Measurements from ENCODE around the gene KMO. TPM values are rescaled to one million over a fixed set of nuclear protein-coding genes. Genes with fewer than 3 reads are reported as not detected.

Gene KMO
- total and polyA plus RNA-seq, 2 of the 8 experiments (the other 6 are each of a cell fraction or from before 2014, with no cell fraction given): not detected

- H2AFZ ChIP-seq (ENCODE audit: low read length): peak overlapping the region; percentile 59
- TF ChIP-seq CTBP2 (IDR thresholded peaks at IDR 0.05; ENCODE audit: borderline replicate concordance, insufficient read depth, insufficient read length, low read length) (no peak), GTF2F1 (IDR thresholded peaks at IDR 0.05; ENCODE audit: borderline replicate concordance, low read depth, low read length) (no peak), CREB1 (IDR thresholded peaks at IDR 0.05) (no peak), SIN3A (conservative IDR thresholded peaks at IDR 0.05 in 1 of 2, IDR thresholded peaks at IDR 0.05 in 1 of 2; ENCODE audit: low read depth in 1 of 2, low read length in 2 of 2) (no peak)
- H3K4me1 ChIP-seq (replicated peaks in 1 of 4; ENCODE audit: control insufficient read depth in 3 of 4, insufficient read depth in 4 of 4, low read length in 3 of 4): no peaks in the 10 kb centered on the region
- H2BK120ac ChIP-seq (replicated peaks; ENCODE audit: low read depth, low read length): no peak overlapping the region
- H2BK5ac ChIP-seq (ENCODE audit: low read depth, low read length): no peak overlapping the region
- FAIRE-seq (no peak), DNase-seq (ENCODE audit: low read depth in 1 of 2, low spot score in 2 of 2) (no peak)
- no peak overlapping the region for H2BK15ac ChIP-seq (ENCODE audit: low read length)
- no peaks in the 10 kb centered on the region for H3K36me3 ChIP-seq (ENCODE audit: control insufficient read depth in 2 of 4, insufficient read depth in 4 of 4, low read length in 3 of 4)
- no peak overlapping the region for H2BK20ac ChIP-seq (ENCODE audit: low read length)
- H3K18ac ChIP-seq (ENCODE audit: extremely low read depth, low read length): no peak overlapping the region
- H3K27ac ChIP-seq (ENCODE audit: low read depth, low read length): no peak overlapping the region
- H3K4me3 ChIP-seq (ENCODE audit: extremely low read depth in 1 of 4, insufficient read depth in 2 of 4, low read depth in 3 of 4, low read length in 4 of 4): no peak overlapping the region
- no peak overlapping the region for H3K4ac ChIP-seq (replicated peaks; ENCODE audit: insufficient read length, low read depth, low read length)
- H3K23me2 ChIP-seq (ENCODE audit: low read depth, low read length): no peaks in the 10 kb centered on the region
- no peak overlapping the region for H3K14ac ChIP-seq (ENCODE audit: insufficient read length)
- H3K23ac ChIP-seq (ENCODE audit: insufficient read length): no peak overlapping the region
- POLR2A ChIA-PET (ENCODE audit: partially characterized antibody): no interaction called here
- H4K91ac ChIP-seq (replicated peaks; ENCODE audit: insufficient read length, low read length): no peak overlapping the region
- H3K4me2 ChIP-seq (ENCODE audit: insufficient read depth in 1 of 2, low read depth in 2 of 2, low read length in 2 of 2): no peak overlapping the region
- H3K79me2 ChIP-seq (ENCODE audit: control insufficient read depth in 1 of 2, insufficient read depth in 2 of 2, low read length in 2 of 2): no peaks in the 10 kb centered on the region
- H3K56ac ChIP-seq (replicated peaks; ENCODE audit: insufficient read length, low read depth, low read length): no peak overlapping the region
- CTCF ChIA-PET (ENCODE audit: partially characterized antibody): no interaction called here
- H4K5ac ChIP-seq (ENCODE audit: insufficient read length, low read depth, low read length): no peak overlapping the region
- WGBS, 2 experiments (ENCODE audit: extremely low coverage in 1 of 2, insufficient coverage in 1 of 2, insufficient read length in 1 of 2, insufficient replicate concordance in 2 of 2, low coverage in 1 of 2, low lambda C conversion rate in 2 of 2, missing lambda C conversion rate in 1 of 2): 82% methylated on average over 22 of the region's 22 CpGs; no CpG with 5 or more reads in 1 of the 2 experiments
- H3K9ac ChIP-seq (replicated peaks in 1 of 4; ENCODE audit: extremely low read depth in 1 of 4, low read depth in 3 of 4, low read length in 3 of 4): no peak overlapping the region
- no peak overlapping the region for H2AK5ac ChIP-seq (ENCODE audit: low read depth, low read length)
- no peaks in the 10 kb centered on the region for H3K79me1 ChIP-seq (ENCODE audit: low read depth, low read length)
- H3K9me3 ChIP-seq (ENCODE audit: insufficient read depth in 2 of 2, low read depth in 1 of 2, low read length in 1 of 2): no peaks in the 10 kb centered on the region
- no peaks in the 10 kb centered on the region for H4K20me1 ChIP-seq (replicated peaks in 1 of 2; ENCODE audit: control insufficient read depth in 1 of 2, insufficient read depth in 2 of 2, low read length in 2 of 2)
- H3K27me3 ChIP-seq (replicated peaks in 1 of 4; ENCODE audit: control insufficient read depth in 3 of 4, extremely low read depth in 1 of 4, insufficient read depth in 3 of 4, low read length in 3 of 4): no peaks in the 10 kb centered on the region
- no peak overlapping the region for H4K8ac ChIP-seq (ENCODE audit: extremely low read depth, insufficient read depth, low read length)
- no peak overlapping the region for H2BK12ac ChIP-seq (ENCODE audit: low read depth, low read length)
Measured at GRCh38 chr1:241551759-241552638, 19.8 kb downstream of the KMO start.
